ENCODE data around the gene CCL28.

DNA sequence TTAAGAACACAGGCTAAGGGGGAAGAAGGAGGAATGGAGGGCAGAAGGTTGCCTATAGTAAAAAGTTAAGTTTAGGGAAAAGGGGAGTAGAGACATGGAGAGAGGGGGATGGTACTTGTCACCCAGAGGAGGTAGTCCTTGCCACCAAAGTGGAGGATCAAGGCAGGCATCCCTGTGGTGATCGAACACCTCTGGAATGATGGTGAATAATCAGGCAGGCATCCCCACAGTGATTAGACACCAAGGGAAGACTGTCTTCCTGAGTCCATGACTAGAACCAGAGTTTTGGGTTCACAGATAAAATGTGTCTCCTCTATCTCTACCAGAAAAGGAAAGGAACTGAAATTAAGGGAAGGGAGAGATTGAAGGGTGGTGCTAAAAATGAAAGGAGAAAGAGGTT lies 79.8 kb downstream of the CCL28 start:
- TF ChIP-seq, protein P1, sequence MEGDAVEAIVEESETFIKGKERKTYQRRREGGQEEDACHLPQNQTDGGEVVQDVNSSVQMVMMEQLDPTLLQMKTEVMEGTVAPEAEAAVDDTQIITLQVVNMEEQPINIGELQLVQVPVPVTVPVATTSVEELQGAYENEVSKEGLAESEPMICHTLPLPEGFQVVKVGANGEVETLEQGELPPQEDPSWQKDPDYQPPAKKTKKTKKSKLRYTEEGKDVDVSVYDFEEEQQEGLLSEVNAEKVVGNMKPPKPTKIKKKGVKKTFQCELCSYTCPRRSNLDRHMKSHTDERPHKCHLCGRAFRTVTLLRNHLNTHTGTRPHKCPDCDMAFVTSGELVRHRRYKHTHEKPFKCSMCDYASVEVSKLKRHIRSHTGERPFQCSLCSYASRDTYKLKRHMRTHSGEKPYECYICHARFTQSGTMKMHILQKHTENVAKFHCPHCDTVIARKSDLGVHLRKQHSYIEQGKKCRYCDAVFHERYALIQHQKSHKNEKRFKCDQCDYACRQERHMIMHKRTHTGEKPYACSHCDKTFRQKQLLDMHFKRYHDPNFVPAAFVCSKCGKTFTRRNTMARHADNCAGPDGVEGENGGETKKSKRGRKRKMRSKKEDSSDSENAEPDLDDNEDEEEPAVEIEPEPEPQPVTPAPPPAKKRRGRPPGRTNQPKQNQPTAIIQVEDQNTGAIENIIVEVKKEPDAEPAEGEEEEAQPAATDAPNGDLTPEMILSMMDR (IDR thresholded peaks at IDR 0.05) = no peak
- TF ChIP-seq POLR2A (IDR thresholded peaks at IDR 0.05) = no peak
- no peak for TF ChIP-seq POLR2AphosphoS5 (IDR thresholded peaks at IDR 0.05)

All from transverse colon (tissue), 4 donors.